GM11168 (cell line): ENCODE data around the gene PLS1.
"Not testable (repeated sequence)": the region's sequence is repeated elsewhere in the genome, so short reads cannot be mapped to it uniquely, and the experiment has no call there.

Experiments used
- in situ Hi-C: fragments of 300-500 bp; cut with MboI; formaldehyde crosslinking; loops from one replicate; pipeline ENCODE4 v1.12.0; 2022; ENCODE audit warnings: low sequenced_read_pairs; ENCODE audit not compliant: unreplicated experiment

Gene PLS1

DNA sequence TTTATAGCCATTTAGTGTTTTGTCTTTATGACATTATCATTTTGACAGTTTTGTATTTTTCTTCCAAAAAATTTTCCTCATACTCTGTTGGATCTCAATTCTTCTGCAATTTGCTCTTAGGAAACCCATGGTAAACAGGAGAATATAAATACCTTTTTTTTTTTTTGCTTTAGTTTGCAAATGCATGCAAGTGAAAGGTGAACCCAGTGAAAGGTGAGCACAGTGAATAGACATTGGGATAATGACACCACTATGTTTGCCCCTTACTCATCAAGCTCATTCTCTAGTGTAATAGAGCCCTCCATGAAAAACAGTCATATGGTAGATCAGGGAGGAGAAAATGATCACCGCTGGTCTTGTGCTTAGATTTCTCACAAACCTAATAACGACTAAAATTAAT, 68.6 kb downstream of the PLS1 start:
- in situ Hi-C loops = no loop called here

DNA sequence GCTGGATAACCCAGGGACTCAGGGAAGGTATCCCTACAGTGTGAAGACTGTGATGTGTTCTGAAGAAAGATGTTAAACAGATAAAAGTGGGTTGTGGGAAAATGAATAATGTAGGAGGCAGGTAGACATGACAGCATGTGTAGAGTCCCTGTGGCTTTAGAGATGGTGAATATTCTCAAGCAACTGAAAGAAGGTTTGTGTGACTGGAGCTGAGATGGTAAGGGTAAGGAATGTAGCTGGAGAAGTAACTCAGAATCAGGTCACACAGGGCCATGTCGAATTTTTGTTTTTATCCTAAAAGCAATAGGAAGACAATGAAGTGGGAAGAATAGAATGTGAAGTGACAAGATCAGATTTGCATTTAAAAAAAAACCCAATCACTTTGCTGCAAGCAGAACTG, 73.9 kb downstream of the PLS1 start:
- in situ Hi-C loops = no loop called here

DNA sequence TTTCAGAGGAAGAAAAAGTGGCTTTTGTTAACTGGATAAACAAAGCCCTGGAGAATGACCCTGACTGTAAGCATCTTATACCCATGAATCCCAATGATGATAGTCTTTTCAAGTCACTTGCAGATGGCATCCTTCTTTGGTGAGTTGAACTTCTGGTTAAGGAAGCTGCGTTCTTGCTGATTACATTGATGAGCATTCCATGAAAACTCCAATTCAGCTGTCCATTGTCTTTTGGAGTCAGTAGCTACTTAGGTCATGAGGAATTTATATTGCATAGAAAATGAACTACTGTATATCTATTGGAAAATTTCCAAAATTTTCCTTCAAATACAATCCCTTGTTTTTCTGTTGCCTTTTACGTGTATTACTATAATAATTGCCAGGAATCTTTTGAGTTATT, 80.0 kb downstream of the PLS1 start:
- in situ Hi-C loops = no loop called here

DNA sequence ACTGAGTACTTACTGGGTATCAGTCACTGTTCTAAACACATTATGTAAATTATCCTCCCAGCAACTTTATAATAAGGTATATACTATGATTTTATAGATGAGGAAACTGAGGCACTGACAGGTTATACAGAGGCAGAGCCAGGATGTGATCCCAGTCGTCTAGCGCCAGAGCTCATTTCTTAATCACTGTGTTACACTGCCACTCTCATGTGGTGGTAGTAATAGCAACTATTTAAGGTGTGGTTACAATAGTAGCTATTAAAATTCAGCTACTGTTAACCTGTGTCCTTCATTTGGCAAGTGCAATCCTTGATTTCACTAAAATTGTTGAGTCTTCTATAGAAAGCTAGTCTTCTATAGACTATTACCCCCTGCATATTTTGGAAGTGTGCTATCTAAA, 84.5 kb downstream of the PLS1 start:
- in situ Hi-C loops = no loop called here

DNA sequence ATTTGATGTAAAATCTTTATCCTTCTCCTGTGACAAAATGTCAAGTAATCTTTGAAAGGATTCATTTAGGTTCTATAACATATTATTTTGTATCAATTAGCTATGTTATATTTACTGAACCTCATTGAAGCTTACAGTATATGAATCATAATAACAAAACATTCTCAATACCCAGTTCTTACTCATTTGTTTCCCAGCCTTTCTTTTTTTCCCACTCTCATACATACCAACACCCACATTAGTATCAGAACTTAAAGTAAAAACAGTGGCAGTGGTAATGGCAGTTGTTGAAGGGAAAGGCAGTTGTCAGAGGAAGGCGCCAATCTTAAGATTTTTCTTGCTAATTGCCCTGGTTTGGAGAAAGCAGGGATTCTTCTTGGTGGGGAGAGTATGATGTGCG, 94.4 kb downstream of the PLS1 start:
- in situ Hi-C loops = no loop called here

DNA sequence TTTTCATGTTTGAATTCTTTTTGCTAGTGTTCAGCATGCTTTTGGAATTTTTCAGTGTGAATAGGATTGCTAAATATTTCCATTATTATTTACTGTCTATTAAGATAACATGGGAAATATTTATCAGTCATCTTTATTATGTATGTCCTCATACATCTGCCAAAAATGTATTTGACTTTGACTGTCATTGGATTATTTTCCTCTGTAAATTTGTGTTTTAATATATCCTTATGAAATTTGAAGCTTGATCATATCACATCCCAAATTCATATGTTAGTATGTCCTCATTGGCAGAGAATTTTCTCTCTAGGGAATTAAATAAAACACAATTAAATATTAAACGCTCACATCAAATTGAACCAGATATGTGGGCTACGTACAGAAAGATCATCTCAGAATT, 95.3 kb downstream of the PLS1 start:
- in situ Hi-C loops = no loop called here

DNA sequence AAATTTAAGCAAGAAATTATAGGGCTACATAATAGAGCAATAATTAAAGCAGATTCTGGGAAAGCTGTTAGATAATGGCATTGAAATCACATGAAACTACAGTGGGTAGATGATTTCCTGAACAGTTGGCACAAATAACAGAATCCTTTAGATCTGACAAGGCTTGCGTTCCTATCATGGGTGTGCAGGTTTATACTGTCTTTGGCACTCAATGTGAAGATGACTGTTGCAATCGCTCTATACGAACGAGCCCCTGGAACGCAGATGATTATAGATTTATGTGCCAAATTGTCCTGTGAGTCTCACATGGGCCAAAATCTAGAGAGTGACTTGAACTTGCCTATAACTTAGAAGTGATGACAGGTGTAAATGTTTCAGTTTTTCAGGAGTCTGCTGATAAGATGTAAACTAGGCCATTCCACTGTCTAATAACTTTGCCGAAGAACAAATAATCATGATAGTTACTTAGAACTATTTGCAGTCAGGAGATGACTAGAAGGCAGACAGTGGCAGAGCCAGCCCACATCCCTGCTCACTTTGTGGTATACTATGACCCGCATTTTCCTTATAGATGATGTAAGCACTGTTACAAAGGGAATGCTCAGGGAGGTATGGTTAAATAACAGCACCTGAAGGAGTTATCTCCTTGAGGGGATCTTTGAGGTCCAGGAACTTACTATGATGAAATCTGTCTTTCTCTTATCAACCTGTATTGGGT, 97.1 kb downstream of the PLS1 start:
- in situ Hi-C loops = no loop called here

DNA sequence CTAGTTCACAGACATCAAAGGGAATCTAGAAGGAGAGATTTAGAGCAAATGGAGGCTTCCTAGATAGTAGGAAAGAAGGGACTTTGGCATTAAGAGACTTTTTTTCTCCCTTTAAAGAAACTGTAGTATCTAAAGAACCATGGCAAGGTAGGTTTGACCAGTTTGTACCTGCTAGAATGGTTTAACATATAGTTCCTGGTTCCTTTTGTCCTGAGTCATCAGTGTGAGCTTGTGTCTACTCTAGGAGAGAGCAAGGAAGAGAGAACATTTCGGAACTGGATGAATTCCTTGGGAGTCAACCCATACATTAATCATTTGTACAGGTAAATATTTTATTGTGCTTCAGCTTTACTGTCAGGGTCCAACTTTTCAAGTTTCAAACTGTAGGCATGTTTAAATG, 98.0 kb downstream of the PLS1 start:
- in situ Hi-C loops = no loop called here

DNA sequence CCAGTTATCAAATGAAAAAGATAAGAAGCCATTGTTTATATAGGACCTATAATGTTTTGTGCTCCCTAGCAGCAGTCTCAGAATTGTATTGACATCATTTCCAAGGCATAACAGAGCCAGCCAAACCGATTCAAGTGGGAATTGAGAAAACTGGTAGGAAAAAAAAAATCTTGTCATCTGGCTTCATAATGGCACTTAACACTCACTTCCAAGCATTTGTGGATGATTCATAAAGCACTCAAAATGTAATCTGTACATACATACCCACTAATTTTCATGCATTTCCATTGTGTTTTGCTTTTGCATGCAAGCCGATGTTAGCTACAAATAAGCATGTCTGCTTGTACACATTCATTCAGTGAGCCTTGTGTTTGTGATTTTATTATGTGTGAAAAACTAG, 109.0 kb downstream of the PLS1 start:
- in situ Hi-C loops = no loop called here

DNA sequence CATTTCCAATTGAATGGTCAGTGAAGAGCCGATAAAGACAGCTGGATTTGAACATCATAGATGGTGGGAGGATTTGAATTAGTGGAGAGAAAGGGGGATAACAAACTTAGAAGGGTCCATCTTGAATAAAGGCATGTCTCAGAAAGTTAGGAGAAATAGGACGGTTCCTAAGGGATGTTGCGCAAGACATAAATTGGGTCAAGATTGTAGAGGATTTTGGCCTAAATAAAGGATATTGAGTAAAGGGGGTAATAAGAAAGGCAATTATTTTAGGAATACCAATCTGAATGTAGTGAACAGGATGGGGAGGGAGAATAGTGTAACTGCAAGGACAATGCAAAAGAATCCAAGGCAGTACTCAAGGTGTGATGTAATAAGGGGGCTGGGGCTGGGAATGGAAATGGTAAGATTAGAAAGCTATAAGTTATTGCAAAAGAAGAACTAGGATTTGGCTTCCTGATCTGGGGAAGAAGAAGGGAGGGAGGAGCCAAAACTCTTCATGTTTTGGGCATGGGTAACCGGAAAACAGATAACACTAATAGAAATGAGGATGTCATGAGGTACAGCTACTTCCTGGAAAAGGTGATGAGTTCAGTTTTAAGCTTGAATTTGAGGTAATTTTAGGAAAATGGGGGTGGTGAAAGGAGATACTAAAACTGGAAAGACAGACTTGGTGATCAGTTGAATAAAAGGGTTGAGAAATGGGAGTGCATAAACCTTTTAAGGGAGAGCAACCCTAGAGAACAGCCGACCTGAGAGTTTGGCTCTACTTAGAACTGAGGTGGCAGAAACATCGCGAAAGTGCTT, 110.3 kb downstream of the PLS1 start:
- in situ Hi-C loops = no loop called here

DNA sequence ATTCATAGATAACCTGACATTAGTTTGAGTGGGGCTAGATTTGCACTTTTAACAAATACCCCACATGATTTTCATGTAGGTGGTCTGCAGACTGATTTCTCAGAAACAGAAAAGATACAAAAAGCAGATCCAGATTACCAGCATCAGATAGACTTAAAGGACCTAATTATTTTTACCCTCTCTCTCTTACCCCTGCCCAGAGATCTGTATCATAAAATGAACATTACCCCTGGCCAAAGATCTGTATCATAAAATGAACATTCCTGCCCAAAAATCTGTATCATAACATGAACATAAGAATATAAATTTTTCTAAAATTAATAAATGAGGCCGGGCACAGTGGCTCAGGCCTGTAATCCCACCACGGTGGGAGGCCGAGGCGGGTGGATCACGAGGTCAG, 113.0 kb downstream of the PLS1 start:
- in situ Hi-C loops = no loop called here

DNA sequence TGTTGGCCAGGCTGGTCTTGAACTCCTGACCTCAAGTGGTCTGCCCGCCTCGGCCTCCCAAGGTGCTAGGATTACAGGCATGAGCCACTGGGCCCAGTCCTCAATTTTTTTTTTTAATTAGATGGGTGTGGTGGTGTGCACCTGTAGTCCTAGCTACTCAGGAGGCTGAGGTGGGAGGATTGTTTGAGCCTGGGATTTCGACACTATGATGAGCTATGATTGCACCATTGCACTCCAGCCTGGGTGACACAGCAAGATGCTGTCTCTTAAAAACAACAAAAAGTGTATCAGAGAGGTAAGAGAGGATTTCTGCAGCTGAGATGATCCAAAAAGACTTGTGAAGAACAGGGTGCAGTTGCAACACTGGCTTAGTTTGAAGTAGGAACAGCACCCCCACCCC, 118.7 kb downstream of the PLS1 start:
- in situ Hi-C loops = not testable (repeated sequence)

DNA sequence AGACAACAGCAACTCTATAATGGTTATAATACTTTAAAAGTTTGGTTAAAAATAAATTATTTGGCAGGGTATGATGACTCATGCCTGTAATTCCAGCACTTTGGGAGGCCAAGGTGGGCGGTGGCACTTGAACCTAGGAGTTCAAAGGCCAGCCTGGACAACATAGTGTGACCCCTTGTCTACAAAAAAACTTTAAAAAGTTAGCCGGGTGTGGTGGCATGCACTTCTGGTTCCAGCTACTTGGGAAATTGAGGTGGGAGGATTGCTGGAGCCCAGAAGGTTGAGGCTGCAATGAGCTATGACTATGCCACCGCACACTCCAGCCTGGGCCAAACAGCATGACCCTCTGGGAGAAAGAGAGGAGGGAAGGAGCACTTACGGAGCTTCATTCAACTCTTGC, 119.9 kb downstream of the PLS1 start:
- in situ Hi-C loops = no loop called here

DNA sequence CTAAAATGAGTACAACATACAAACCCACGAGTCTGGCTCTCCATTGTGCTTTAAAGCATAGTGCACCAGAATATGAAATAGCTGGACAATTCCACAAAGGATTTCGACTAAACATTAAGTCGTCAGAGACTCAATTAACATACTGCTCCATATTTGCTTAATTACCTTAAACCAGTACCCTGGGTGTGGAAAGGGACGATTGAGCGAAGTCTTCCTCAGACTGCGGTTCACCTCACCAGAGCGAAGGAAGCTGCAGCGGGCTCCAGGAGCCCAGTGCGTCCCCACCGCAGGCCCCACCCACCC, 127.4 kb downstream of the PLS1 start:
- in situ Hi-C loops = no loop called here

DNA sequence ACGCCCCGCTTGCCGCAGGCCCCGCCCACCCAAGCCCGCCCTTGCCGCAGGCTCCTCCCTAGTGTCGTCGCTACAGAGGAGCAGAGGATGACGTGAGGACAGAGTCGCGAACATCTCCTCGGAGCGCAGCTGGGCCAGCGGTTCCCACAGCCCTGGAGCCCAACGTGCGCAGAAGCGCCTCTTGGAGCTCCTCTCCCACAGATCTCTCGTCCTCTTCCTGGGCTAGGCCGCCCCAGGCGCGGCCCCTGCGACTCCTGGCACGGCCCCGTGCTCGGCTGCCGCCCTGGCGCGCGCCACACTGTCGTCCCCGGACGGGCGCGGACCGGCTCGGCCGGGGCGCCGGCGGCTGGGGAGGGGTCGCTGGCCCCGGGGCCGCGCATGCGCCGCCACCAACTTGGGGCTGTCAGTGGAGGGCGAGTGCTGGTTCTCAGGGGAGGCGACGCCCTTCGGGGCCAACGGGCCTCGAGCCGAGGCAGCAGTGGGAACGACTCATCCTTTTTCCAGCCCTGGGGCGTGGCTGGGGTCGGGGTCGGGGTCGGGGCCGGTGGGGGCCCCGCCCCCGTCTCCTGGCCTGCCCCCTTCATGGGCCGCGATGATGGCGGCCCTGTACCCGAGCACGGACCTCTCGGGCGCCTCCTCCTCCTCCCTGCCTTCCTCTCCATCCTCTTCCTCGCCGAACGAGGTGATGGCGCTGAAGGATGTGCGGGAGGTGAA, 127.9 kb downstream of the PLS1 start, which contains the start of gene TRPC1:
Gene TRPC1 (plus strand): TSS at position 67 of the 714 bp plus-strand sequence. CDS start 526 bp downstream, at position 593.
- in situ Hi-C loops = no loop called here

DNA sequence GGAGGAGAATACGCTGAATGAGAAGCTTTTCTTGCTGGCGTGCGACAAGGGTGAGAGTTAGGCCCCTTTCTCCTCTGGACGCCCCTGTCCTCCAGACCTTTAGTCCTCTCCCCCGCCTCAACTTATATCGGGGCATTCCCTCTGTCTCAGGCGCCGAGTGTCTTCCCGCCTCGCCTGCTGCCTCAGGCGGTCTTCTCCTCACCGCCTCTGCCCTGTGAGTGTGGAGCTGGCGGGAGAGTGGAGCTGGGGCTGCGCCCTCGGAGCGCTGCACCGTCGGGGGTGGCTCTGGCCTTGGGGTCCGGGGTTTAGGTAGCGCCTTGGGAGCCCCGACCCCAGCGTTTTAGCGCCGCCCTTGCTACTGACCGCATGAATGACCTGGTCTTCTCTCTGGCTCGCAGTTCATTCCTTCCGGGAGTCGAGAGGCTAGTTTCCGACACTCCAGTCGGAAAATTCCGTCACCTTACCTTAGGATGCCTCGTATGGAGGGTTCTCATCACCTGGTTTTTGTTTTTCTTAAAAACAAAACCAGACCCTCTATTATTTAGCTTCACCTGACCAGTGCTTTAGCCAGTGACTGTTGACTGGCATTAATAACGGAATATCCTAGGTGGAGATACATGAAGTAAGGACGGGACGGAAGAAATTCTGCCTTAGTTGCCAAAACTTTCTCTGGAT, 128.6 kb downstream of the PLS1 start:
- in situ Hi-C loops = no loop called here

DNA sequence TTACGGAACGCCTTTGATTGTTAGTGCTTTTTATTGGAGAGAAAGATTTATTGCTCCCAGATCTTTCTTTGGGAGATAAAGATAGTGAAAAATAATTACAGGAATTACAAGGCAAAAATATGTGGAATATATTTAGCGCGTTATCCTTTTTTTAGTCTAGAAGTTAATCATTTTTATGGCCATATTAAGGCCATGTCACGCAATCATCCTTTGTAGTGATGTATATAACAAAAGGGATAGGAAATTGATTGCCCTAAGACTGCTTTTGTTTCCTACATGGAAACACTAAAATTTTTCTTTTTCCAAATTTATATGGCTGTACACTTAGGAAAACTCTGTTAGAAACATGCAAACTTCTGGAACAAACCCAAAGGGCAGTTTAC, 129.2 kb downstream of the PLS1 start:
- in situ Hi-C loops = no loop called here

DNA sequence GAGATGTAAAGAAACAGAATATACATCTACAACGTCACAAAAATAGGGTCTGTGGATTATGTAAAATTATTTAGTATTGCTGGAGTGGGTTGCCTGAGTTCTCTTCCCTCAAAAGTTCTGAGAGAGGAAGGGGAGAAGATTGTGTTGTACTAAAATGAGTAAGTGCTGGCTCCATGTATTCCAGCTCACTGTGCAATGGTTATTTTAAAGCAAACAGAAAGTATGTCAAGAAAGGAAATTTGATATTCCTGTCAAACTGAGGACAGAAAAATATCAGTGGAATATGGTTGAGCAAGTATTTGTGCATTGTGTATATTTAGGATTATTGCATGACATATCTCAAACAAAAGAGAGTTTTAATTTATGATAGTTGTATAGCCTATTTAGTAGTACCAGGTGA, 129.8 kb downstream of the PLS1 start:
- in situ Hi-C loops = no loop called here

DNA sequence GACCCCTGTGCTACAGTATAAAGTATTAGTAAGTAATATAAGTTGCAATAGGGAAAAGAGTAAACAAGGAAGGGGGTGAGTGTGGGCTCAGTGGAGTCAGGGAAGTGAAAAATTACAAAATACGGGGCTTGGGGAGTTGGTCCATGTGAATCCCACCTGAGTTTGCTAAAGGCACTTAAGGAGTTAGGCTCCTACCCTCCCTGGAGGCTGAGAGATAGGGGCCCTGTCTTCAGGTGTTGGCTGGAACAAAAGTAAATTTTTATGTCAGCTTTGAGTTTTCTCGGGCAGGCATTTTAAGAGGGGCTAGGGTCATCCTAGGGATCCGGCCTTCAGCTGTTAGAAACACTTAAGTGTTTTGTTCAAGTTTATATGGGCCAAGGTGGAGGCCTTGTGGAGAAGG, 135.9 kb downstream of the PLS1 start:
- in situ Hi-C loops = no loop called here

DNA sequence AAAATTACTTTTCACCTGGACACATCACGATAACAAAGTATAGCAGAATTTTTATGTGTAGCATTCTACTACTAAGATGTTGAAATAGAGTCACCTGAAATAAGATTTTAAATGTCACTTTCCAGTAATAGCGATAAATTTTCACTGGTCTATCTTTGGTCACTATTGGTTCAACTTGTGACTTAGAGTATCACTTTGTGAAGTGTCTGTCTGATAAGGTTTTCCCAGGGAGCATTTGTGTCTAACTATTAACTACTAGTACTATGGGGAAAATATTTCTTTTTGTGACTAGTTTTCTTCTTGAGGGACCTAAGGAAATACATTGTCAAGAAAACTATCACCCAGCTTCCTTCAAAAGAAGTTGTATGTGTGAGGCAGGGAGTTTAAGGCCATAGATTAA, 138.6 kb downstream of the PLS1 start:
- in situ Hi-C loops = no loop called here

DNA sequence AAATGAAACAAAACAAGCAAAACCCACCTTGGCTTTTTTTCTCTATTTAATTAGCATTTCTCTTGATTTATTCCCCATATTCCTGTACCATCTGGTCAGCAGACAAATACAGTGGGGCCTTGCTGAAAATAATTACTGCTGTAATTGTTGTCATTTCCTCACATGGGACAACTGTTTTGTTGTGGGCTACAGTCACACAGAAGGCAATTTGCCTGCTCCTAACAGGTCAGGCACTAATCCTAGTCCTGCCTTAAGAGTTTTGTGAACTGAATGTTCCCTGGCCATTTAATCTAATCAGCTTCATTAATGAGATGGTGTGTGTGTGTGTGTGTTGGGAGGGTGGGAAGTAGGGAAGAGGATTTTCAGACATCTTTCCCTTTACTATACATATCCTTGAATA, 139.3 kb downstream of the PLS1 start:
- in situ Hi-C loops = no loop called here
